K562 (cell line): ENCODE results near the gene CPSF2. TPM values are rescaled to one million over a fixed set of nuclear protein-coding genes. Genes with fewer than 3 reads are reported as not detected.

Experiments
- BCOR ChIP-seq: fragments of 450-650 bp; IDR thresholded peaks from 2 replicates; pipeline ENCODE4 v1.6.1; 2016
- FOXJ3 ChIP-seq: sonication (generic); formaldehyde crosslinking; IDR thresholded peaks from 2 replicates; pipeline ENCODE4 v1.4.0; 2020; ENCODE audit warnings: mild to moderate bottlenecking, missing genetic modification reagents
- GTF2A2 ChIP-seq: IDR thresholded peaks from 2 replicates; pipeline ENCODE4 v1.6.1; 2016; ENCODE audit warnings: mild to moderate bottlenecking, missing genetic modification characterization, missing compliant biosample characterization
- GTF2E2 ChIP-seq: fragments of 200-800 bp; sonication (Bioruptor generic); IDR thresholded peaks from 2 replicates; pipeline ENCODE4 v1.6.1; 2016; ENCODE audit warnings: missing genetic modification characterization, missing compliant biosample characterization
- RBM22 ChIP-seq: fragments of 200-400 bp; formaldehyde crosslinking; IDR thresholded peaks from 2 replicates; pipeline ENCODE4 v1.6.1; 2018; ENCODE audit warnings: low read length, low read depth; ENCODE audit not compliant: poor library complexity, severe bottlenecking
- SPI1 ChIP-seq: IDR thresholded peaks from 2 replicates; pipeline ENCODE4 v1.6.1; 2011; ENCODE audit warnings: low read depth, low read length, control low read depth, borderline replicate concordance
- TEAD2 ChIP-seq: fragments of 450-650 bp; IDR thresholded peaks from 2 replicates; pipeline ENCODE4 v1.6.1; 2016; ENCODE audit warnings: missing genetic modification characterization, control low read depth, missing compliant biosample characterization
- ZNF143 ChIP-seq: sonication (generic); formaldehyde crosslinking; IDR thresholded peaks from 2 replicates; pipeline ENCODE4 v1.9.0; 2022; ENCODE audit warnings: mild to moderate bottlenecking, missing genetic modification reagents
- ZNF217 ChIP-seq: sonication (generic); formaldehyde crosslinking; IDR thresholded peaks from 2 replicates; pipeline ENCODE4 v1.8.0; 2022; ENCODE audit warnings: mild to moderate bottlenecking, missing genetic modification reagents
- ZNF23 ChIP-seq: fragments of 250-450 bp; sonication (Bioruptor Pico); IDR thresholded peaks from 2 replicates; pipeline ENCODE4 v1.4.0; 2020; ENCODE audit warnings: mild to moderate bottlenecking
- ZNF253 ChIP-seq: fragments of 250-450 bp; sonication (Bioruptor Pico); conservative IDR thresholded peaks from 2 replicates; pipeline ENCODE4 v1.6.1; 2021; ENCODE audit warnings: mild to moderate bottlenecking
- polyA plus RNA-seq, 8 experiments: library from polyadenylated mRNA; depleted of rRNA in 4 of 8; stranded (reverse) in 5 of 8; unstranded in 3 of 8; fragments of >200 nt; fragmentation: Nextera tagmentation in 2 of 8; fragmentation: Illumina TruSeq in 1 of 8; extraction: Ambion mirVana in 2 of 8; extraction: Trizol in 1 of 8; gene quantifications; 2 replicates each; pipeline versions ENCODE4 v1.2.1 to v1.2.3, GENCODE V29; 2011 to 2014; ENCODE audit warnings: inconsistent platforms in 1 of 8, missing spikeins in 1 of 8
- total RNA-seq, 7 experiments: library from RNA; depleted of rRNA in 6 of 7; stranded (reverse); fragments of >200 nt in 6 of 7; fragmentation: Illumina TruSeq in 2 of 7; extraction: Trizol in 2 of 7; gene quantifications; 2 replicates each; pipeline versions ENCODE4 v1.2.1 to v1.2.3, GENCODE V29; 2011 to 2021; ENCODE audit warnings: low replicate concordance in 1 of 7
- TF ChIP-seq, protein P1 (sequence below): IDR thresholded peaks from 2 replicates; pipeline ENCODE4 v1.6.1; 2012; ENCODE audit warnings: low read depth, low read length, improper control_type of control experiment, borderline replicate concordance
- TF ChIP-seq, protein P2 (sequence below): fragments of 250-450 bp; sonication (Bioruptor Pico); IDR thresholded peaks from 2 replicates; pipeline ENCODE4 v1.5.0; 2020; ENCODE audit warnings: mild to moderate bottlenecking, borderline replicate concordance
- TF ChIP-seq, protein P3 (sequence below): fragments of 250-450 bp; sonication (Bioruptor Pico); IDR thresholded peaks from 2 replicates; pipeline ENCODE4 v1.8.0; 2022; ENCODE audit warnings: moderate library complexity, mild to moderate bottlenecking, inconsistent platforms
- TF ChIP-seq, protein P4 (sequence below): fragments of 250-450 bp; sonication (Bioruptor Pico); IDR thresholded peaks from 2 replicates; pipeline ENCODE4 v1.8.0; 2022; ENCODE audit warnings: inconsistent platforms, mild to moderate bottlenecking, moderate library complexity, borderline replicate concordance

The CPSF2 gene
- total and polyA plus RNA-seq, 9 of the 15 experiments (the other 6 are each of a cell fraction or from before 2014, with no cell fraction given), result 20.8 to 71.3 (median 49.0) TPM

DNA sequence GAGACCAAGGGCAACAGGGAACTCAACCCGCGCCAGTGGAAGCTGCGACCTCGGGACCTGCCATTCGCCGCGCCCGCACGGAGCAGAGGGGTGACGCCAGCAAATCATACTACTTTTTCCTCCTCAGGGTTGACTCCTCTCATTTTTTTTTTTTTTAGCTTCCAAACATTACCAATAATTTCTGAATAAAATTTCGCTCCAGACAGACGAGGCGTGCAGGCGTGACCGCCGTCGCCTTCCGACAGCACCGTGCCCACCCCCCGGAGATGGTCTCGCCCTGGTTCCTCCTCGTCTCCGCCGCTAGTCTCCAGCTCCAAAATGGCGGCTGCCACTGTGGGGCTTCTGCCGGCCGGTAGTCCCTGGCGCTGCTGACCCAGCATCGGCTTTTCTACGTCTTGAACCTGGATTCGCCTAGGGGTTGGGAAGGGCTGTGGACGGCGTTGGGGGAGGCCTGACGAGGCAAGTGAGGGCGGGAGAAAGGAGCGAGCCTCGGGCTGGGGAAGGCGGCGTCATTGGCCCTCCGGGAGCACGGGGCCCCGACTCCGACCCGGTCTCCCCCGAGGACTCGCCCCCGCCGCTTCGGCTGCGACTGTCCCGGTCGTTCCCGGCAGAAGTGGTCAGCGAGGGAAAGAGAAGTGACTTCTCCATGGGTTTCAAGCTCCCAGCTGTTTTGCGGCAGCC, at the start of gene CPSF2, which contains the start of gene NDUFB1 (continued):
- TF ChIP-seq, protein P1, sequence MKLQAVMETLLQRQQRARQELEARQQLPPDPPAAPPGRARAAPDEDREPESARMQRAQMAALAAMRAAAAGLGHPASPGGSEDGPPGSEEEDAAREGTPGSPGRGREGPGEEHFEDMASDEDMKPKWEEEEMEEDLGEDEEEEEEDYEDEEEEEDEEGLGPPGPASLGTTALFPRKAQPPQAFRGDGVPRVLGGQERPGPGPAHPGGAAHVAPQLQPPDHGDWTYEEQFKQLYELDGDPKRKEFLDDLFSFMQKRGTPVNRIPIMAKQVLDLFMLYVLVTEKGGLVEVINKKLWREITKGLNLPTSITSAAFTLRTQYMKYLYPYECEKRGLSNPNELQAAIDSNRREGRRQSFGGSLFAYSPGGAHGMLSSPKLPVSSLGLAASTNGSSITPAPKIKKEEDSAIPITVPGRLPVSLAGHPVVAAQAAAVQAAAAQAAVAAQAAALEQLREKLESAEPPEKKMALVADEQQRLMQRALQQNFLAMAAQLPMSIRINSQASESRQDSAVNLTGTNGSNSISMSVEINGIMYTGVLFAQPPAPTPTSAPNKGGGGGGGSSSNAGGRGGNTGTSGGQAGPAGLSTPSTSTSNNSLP, result no peak
- TF ChIP-seq, protein P2, sequence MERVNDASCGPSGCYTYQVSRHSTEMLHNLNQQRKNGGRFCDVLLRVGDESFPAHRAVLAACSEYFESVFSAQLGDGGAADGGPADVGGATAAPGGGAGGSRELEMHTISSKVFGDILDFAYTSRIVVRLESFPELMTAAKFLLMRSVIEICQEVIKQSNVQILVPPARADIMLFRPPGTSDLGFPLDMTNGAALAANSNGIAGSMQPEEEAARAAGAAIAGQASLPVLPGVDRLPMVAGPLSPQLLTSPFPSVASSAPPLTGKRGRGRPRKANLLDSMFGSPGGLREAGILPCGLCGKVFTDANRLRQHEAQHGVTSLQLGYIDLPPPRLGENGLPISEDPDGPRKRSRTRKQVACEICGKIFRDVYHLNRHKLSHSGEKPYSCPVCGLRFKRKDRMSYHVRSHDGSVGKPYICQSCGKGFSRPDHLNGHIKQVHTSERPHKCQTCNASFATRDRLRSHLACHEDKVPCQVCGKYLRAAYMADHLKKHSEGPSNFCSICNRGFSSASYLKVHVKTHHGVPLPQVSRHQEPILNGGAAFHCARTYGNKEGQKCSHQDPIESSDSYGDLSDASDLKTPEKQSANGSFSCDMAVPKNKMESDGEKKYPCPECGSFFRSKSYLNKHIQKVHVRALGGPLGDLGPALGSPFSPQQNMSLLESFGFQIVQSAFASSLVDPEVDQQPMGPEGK, result no peak
- TF ChIP-seq GTF2A2 (0 out of 2 replicates have a peak, but pooled peaks have one; percentile 50), RBM22 (no peak), ZNF23 (no peak), ZNF253 (CRISPR knock-in tag) (no peak), FOXJ3 (CRISPR knock-in tag) (no peak), GTF2E2 (tag) (peak; percentile 73; the same call in 1 of the 2 replicates), BCOR (0 out of 2 replicates have a peak, but pooled peaks have one; percentile 3), TEAD2 (tag) (no peak), ZNF143 (CRISPR knock-in tag) (no peak), ZNF217 (CRISPR knock-in tag) (no peak), SPI1 (no peak)
- TF ChIP-seq, protein P3, sequence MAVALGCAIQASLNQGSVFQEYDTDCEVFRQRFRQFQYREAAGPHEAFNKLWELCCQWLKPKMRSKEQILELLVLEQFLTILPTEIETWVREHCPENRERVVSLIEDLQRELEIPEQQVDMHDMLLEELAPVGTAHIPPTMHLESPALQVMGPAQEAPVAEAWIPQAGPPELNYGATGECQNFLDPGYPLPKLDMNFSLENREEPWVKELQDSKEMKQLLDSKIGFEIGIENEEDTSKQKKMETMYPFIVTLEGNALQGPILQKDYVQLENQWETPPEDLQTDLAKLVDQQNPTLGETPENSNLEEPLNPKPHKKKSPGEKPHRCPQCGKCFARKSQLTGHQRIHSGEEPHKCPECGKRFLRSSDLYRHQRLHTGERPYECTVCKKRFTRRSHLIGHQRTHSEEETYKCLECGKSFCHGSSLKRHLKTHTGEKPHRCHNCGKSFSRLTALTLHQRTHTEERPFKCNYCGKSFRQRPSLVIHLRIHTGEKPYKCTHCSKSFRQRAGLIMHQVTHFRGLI (CRISPR knock-in tag), result no peak
- TF ChIP-seq, protein P4, sequence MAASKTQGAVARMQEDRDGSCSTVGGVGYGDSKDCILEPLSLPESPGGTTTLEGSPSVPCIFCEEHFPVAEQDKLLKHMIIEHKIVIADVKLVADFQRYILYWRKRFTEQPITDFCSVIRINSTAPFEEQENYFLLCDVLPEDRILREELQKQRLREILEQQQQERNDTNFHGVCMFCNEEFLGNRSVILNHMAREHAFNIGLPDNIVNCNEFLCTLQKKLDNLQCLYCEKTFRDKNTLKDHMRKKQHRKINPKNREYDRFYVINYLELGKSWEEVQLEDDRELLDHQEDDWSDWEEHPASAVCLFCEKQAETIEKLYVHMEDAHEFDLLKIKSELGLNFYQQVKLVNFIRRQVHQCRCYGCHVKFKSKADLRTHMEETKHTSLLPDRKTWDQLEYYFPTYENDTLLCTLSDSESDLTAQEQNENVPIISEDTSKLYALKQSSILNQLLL (CRISPR knock-in tag), result no peak
